Keratinocyte (primary cell): ENCODE data around the gene TRIM23.

ENCODE experiments used
- CTCF ChIP-seq, 3 experiments: IDR thresholded peaks in 1 of 3; conservative IDR thresholded peaks in 1 of 3; optimal IDR thresholded peaks in 1 of 3; 2 replicates in 2 of 3; 3 replicates in 1 of 3; pipeline versions ENCODE3 to v1.5.1; 2011; ENCODE audit warnings: low read length in 3 of 3, mild to moderate bottlenecking in 3 of 3, moderate library complexity in 2 of 3, control low read depth in 1 of 3, inconsistent platforms in 1 of 3; ENCODE audit not compliant: insufficient read depth in 2 of 3; ENCODE audit errors: extremely low read depth in 1 of 3
- EZH2 ChIP-seq: IDR thresholded peaks from one replicate; pipeline ENCODE4 v1.6.1; 2012; ENCODE audit warnings: inconsistent platforms, mild to moderate bottlenecking, low read length, moderate library complexity

DNA sequence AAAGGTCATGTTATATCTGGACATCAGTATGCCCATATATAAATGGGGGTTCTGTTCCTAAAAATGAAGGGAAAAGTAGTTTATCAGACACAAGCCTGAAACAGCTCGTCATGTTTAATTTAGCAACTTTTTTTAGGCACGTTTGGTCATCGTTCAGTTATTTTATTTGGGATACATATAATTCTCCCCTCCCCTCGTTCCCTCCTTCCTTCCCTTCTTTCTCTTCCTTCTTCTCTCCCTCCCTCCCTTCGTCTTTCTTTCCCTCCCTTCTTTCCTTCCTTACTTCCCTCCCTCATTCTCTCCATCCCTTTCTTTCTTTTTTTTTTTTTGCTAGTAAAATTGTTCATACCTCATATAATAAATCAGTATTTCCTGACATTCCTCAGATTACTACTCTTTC, 57.6 kb downstream of the TRIM23 start:
- no peak for TF ChIP-seq EZH2
- no peak for TF ChIP-seq CTCF (optimal IDR thresholded peaks at IDR 0.05 in 1 of 3, IDR thresholded peaks at IDR 0.05 in 1 of 3, conservative IDR thresholded peaks at IDR 0.05 in 1 of 3; ENCODE audit: extremely low read depth in 1 of 3, insufficient read depth in 2 of 3, low read length in 3 of 3)
